GM12873 (cell line): ENCODE results near the gene MXD3.

Source experiments
- TF ChIP-seq, protein P1 (sequence below): IDR thresholded peaks from 2 replicates; pipeline ENCODE4 v1.5.1; 2012; ENCODE audit warnings: low read depth, mild to moderate bottlenecking, moderate library complexity, low read length, control low read depth; ENCODE audit not compliant: insufficient read depth; ENCODE audit errors: missing control alignments

MXD3 gene

DNA sequence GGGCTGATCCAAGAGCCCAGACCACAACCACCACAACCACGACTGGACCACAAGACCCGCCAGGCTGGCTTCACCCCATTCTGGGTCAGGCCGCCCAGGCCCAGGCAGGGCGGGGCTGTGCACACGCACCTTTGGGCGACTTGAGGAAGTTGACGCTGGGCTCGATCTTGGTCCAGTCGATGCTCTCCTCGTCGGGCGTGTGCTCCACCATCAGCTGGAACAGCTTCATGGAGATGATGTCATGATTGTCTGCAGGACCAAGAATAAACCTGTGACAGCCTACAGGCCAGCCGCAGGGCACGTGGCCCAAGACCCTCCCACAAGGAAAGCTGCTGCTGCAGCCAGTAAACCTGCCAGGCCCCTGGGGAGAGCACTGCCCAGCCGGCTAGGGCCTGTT lies 22.5 kb upstream of the MXD3 start:
- TF ChIP-seq, protein P1, sequence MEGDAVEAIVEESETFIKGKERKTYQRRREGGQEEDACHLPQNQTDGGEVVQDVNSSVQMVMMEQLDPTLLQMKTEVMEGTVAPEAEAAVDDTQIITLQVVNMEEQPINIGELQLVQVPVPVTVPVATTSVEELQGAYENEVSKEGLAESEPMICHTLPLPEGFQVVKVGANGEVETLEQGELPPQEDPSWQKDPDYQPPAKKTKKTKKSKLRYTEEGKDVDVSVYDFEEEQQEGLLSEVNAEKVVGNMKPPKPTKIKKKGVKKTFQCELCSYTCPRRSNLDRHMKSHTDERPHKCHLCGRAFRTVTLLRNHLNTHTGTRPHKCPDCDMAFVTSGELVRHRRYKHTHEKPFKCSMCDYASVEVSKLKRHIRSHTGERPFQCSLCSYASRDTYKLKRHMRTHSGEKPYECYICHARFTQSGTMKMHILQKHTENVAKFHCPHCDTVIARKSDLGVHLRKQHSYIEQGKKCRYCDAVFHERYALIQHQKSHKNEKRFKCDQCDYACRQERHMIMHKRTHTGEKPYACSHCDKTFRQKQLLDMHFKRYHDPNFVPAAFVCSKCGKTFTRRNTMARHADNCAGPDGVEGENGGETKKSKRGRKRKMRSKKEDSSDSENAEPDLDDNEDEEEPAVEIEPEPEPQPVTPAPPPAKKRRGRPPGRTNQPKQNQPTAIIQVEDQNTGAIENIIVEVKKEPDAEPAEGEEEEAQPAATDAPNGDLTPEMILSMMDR, result no peak

DNA sequence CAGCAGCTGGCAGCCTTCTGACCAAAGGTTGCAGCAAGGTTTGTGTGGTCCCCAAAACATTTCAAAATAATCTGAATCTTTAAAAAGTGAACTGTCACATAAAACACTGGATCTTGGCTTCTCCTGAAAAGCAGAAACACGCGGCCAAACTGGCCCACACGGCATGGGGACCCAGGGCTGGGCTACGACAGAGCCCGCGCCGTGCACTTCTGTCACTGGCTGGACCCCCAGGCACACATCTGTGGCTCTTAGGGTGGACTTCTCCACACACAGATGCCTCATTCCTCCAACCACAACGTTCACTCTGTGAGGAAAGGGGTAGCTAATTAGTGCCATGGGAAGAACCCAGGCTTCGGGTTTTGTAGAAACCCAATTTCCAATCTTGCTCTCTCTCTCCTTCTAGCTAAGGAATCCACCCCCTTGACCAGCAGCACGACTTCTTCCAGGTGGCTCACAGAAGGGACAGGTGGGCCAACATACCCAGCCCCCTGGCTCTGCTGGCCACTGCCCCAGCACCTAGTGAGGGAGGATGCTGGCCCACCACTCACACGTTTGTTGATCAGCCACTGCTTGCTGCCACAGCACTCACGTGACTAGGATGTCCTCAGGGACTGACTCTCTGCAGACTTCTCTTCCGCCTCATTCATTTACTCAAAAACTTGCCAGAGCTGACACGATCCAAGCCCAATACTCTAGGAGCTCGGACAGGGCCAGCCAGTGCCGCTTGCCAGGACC lies 21.9 kb upstream of the MXD3 start:
- TF ChIP-seq, protein P1, result no peak

DNA sequence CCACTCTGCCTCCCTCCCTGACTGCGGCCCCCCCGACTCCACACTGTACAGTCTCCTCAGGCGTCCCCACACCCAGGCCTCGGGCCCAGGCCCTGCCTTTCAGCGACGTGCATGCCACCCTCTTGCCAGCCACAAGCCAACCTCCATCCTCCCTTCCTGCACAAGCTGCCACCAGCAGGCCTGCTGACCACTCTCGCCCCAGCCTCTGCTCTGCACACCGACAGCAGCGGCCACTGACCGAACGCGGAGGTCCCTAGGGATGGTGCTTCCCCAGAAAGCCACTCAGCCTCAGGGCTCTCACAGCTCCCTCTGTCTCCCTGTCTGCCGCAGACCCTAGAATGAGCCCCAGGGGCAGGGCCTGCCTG lies 21.2 kb upstream of the MXD3 start:
- TF ChIP-seq, protein P1, result no peak

DNA sequence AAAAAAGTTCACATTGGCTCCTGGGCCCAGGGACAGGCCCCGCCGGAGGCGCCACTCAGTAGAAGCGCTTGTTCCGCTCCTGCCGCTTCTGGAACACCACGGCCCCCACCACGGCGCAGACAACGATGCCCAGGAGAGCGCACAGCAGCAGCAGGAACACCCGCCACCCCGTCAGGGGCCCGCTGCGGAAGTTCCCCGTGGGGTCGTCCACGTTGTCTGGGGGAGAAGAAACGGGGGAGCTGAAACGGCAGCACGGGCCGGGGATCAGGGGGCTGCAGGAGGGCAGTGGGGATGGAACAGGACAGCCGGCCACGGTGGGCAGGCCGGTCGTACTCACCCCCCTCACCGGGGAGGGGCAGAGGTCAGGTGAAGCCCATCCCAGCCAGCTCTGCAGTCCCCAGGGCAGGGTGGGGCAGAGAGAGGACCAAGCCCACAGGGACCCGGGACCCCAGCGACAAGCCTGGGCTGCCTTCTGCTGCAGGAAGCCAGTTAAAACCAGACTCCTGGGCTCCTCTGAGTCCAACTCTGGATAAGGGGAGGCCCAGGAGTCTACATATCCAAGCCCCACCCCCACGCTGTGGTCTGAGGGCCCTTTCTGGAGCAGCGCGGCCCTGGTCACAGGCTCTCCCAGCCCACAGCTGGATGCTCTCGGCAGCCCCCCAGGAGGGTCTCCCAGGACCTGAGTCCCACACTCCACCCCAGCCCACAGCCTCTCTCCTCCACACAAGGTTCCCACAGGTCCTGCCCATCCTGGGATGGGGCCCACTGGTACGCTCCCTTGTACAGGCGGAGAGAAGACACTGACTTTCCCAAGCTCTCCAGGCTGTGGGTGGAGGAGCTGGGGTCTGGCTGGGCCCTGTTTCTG lies 20.6 kb upstream of the MXD3 start:
- TF ChIP-seq, protein P1, result no peak

DNA sequence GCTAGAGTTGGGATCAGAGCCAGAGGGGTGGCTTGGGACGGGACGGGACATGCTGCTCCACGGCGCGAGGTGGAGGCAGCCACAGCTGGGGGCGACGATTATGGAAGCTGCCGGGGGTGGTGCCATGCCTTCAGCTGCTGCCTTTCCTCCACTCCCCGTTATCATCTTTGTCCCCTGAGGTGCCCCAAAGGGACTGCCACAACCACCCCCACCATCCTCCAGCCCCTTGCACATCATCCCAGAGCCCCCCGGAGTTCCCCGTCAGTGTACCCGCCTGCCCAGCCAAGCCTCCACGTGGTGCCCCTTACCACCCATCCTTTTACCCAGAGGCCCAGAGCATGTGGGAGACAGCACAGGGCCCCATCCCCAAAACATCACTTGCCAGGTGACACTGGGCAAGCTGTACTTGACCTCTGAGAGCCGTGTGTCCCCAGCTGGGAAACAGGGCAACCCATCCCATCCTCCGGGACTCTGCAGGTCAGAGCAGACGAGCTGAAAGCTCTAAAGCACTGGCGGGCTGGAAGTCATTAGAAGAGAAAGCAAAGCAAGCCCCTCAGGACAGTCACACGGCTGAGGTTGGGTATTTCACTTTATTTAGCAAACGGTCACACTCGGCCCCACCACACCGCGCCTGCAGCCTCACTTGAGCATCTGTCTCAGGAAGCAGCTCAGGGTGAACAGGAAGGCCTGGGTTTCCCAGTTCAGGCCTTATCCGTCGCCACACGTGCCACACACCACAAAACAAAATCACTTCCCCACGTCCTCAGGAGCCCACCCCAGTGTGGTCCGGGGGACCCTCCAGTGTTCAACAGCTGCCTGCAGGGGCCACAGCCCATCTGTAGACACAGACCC lies 19.5 kb upstream of the MXD3 start:
- TF ChIP-seq, protein P1, result no peak

DNA sequence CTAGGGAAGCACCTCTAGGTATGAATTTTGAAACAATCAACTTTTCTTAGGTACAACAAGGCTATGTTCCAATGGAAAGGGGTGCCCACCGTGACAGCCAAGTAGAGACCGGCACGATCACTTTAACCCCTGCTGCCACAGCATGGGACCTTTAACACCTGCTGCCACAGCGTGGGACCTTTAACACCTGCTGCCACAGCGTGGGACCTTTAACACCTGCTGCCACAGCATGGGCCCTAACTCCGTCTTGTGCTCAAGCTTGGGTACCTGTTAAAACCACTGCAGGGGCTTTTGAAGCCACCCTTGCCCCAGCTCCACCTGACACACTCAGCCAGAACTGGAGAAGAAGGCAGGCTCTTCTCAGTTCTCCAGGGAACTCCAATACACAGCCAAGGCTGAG lies 18.2 kb upstream of the MXD3 start:
- TF ChIP-seq, protein P1, result no peak
